Measurements from ENCODE around the gene DSCAM.

DNA sequence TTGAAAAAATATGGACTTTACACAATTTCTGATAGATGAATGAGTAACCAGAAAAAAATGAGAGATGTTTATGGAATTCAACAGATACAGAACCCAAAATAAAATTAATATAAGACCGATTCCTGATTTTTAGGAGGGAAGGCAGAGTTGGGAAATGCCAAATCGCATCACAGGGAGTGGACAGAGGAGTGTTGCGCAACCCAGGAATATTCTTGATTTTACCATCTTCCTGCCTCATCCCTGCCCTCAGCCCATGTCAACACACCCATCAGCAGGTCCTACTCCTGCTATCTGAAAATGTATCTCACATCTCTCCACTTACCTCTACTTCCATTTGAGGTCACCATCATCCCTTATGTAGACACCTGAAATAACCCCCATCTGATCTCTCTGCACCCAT is 221.0 kb downstream of the DSCAM start:
- TF ChIP-seq, protein P1, sequence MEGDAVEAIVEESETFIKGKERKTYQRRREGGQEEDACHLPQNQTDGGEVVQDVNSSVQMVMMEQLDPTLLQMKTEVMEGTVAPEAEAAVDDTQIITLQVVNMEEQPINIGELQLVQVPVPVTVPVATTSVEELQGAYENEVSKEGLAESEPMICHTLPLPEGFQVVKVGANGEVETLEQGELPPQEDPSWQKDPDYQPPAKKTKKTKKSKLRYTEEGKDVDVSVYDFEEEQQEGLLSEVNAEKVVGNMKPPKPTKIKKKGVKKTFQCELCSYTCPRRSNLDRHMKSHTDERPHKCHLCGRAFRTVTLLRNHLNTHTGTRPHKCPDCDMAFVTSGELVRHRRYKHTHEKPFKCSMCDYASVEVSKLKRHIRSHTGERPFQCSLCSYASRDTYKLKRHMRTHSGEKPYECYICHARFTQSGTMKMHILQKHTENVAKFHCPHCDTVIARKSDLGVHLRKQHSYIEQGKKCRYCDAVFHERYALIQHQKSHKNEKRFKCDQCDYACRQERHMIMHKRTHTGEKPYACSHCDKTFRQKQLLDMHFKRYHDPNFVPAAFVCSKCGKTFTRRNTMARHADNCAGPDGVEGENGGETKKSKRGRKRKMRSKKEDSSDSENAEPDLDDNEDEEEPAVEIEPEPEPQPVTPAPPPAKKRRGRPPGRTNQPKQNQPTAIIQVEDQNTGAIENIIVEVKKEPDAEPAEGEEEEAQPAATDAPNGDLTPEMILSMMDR (conservative IDR thresholded peaks at IDR 0.05; ENCODE audit: low read depth in 2 of 2): no peak
- TF ChIP-seq CREB1 (CRISPR knock-in tag; IDR thresholded peaks at IDR 0.05; ENCODE audit: low read depth) (no peak), REST (IDR thresholded peaks at IDR 0.05; ENCODE audit: unreplicated experiment) (no peak)

Measured in GM23338 (cell line).